DMS 273 (cell line): ENCODE results near the gene ENOX1.

ENCODE experiments used
- DNase-seq: peaks from one replicate; lab custom pipeline; 2025; ENCODE audit not compliant: unreplicated experiment; lab: John Stamatoyannopoulos, UW

The ENOX1 gene

DNA sequence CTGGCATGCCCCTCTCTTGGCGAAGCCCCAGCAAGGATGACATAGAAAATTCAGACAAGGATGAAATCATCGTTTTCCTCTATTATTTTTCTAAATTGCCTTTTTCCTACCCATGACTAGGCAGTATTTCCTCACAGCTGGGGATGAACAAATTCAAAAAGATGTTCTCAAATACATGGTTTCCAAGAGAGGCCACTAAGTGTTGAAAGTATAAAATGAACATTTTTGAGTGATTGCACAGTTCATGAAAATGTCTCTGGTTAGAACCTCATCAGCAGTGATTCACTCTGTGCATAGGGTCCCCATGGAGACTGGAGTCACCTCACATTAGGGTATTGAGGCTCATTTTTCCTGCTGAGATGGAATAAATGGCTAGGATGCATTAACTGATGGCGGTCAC lies 389.7 kb downstream of the ENOX1 start:
- DNase-seq = no peak

DNA sequence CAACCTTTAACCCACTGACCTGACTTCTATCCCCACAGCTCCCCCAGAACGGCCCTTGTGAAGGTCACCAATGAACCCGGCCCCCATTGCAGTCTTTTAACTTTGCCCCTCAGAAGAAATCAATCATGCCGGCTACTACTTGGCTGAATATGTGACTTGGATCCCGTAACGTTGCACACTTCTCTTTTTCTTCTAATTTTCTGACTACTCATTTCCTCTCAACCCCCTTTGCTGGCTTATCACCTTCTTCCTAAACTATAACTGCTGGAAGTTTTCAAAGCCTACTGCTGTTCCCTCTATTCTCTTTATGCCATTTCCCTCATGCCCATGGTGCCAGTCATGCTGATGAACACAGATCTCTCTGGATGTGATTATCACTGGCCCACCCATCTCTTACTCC lies 395.7 kb downstream of the ENOX1 start:
- DNase-seq = no peak

DNA sequence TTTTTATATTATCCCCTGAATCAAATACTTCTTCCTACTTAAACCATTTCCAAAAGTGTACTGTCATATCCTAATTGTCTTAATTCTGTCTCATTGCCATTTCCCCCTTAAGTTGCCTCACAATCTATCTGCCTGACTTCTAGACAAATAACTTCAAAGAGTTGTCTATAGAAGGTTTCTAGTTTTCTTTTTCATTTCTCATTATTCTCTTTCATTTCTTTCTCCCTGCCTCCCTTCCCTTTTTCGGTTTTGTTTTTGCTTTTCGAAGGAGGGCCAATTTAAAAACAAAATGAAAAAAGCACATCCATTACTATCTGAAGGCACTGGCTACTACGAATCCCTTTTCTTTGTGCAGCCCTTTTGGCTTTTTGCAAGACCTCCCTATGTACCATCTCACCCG lies 396.2 kb downstream of the ENOX1 start:
- no peak for DNase-seq

DNA sequence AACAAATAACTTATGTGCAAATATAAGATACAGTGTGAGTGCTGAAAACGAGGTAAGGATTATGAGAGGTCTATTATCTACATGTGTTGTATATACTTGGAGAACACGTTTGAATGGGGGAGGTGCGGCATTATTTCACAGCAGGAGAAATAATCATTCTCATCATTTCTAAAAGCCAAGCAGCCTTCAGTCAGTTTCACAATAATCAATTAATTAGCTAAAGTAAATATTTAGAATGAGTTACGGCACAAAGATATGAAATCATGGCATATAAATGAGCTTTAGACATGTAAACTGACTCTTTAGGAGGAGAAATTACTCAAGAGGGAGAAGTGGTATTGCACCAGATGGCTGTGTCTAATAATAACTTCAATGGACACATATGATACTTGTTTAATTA lies 396.8 kb downstream of the ENOX1 start:
- peak; percentile 55 for DNase-seq

DNA sequence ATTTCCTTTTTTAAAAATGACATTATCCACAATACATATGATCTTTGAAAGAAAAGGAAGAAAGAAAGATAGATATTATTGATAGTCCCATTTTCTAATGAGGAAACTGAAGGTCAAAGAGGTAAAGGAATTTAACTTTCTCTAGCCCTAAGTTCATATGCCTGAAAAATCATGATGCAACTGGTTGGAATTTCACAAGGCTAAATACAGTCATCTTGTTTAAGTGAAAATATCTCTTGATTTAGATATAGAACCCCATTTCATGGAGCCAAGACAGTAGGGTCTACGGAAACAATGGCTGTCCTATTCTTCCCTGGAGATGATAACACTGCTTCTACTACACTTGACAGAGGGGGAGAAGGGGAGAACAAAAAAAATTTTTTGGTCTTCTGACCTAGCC lies 397.2 kb downstream of the ENOX1 start:
- no peak for DNase-seq

DNA sequence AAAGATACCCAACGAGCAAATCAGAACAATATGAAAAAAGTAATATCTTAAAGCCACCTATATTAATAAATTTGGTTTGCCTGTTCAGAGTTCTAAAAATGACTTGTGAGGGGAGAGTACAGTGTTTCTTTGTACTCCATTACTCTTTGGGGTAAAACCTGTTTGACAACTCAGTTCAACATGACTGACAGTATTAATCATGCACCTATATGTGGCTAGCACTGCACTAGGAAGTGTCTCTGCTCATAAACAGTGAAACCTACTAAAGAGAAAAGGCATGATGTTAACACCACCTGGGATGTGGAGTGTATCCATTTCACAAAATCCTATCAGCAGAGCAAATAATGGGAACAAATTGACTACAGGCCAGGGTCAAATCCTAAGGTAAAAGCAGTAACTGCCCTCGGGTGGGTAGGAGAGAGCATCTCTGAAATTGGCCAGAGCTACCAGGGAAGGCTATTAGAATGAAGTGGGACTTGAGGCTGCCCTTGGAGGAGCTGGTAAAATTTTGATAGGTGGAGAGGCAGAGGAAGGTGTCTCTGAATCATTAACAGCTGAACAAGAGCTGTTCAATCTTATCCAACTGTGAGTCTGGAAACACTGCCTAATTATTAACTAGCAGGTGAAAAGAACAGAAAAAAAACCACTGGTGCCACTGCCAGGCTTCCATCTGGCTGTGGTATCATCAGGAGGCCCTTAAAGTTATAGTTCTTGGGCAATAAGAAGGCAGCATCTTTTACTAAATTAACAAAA lies 398.3 kb downstream of the ENOX1 start:
- DNase-seq = peak; percentile 46

DNA sequence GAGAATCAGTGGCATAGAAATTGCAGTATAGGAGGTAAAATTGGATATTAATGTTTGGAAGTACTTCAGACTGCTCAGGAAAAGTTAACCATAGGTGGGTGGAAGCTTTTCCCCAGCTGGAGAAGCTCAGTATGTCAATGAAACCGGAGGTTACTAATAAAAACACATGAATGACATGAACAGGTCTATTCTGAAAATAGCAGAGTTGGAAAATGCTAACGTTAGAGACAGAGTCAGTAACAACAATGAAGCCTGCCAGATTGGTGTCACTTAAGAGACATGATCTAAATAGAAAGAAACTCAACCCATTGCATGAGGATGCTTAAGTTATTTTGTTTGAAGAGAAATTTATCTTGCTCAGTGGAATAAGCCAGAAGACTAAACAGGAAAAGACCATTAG lies 398.9 kb downstream of the ENOX1 start:
- DNase-seq = no peak

DNA sequence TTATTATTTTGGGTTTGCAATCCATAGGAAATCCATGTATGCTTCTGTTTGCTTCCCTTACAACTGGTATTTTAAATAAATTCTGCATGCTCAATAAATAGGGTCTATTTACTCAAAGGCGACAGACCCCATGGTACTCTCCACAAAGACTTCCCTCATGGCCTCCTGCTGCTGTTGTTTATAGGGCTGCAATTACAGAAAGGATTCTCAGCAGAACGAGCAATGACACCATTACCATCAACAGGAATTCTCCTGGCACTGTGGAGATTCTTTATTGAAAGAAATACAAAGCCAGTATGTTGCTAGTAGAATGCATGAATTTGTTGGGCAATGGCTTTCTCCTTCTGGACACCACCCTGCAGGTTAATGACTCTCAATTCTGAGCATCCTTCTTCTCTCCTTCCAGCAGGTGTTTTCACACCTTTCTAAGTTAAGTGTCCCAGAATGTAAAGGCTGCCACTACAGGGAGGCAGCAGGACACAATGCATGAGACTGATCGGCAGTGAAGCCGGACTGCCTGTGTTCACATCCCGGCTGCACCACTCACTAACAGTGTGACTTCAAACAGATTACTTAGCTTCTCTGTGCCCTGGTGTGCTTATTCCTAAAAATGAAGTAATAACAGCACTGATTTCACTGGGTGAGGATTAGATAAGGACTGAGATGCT lies 403.1 kb downstream of the ENOX1 start:
- no peak for DNase-seq

DNA sequence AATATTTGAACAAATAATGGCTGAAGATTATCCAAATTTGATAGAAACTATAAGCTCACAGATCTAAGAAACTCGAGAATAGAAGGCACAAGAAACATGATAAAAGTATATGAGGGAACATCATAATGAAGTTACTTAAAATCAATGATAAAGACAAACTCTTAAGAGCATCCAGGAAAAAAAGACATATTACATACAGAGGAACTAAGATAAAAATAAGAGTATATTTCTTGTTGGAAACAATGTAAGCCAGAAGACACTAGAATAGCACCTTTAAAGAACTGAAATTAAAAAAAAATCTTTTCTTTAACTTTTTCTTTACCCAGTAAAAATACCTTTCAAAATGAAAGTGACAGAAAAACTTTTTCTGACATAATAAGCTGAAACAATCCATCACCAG lies 407.0 kb downstream of the ENOX1 start:
- DNase-seq = no peak

DNA sequence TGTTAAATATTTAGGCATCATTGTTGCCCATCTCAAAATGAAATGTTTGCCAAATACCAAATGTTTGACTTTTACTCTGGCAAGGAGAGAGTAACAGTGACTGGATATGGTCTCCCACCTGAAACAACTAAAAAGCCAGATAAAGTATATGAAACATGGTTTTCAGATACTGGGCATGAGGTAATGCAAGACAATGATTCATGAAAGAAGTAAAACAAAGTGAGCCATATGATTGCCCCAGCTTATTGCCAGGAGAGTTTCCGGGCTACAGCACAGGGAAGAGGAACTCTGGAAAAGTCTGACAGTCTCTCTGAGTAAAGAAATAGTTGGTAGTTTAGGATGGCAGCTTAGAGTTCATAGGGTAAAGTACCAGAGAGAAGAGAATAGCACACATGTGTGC lies 408.8 kb downstream of the ENOX1 start:
- DNase-seq = peak; percentile 62

DNA sequence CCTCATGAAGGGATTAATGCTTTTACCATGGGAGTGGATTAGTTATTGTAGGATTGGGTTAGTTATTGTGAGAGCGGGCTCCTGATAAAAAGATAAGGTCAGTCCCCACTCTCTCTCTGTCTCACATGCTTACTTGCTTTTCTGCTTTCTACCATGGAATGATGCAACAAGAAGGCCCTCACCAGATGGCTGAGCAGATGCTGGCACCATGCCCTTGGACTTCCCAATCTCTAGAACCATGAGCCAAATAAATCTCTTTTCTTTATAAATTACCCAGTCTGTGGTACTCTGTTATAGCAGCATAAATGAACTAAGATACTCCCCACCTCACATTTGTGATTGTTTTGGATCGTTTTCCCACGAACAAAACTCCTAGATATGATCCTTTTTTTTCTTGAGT lies 409.6 kb downstream of the ENOX1 start:
- DNase-seq = peak; percentile 90

DNA sequence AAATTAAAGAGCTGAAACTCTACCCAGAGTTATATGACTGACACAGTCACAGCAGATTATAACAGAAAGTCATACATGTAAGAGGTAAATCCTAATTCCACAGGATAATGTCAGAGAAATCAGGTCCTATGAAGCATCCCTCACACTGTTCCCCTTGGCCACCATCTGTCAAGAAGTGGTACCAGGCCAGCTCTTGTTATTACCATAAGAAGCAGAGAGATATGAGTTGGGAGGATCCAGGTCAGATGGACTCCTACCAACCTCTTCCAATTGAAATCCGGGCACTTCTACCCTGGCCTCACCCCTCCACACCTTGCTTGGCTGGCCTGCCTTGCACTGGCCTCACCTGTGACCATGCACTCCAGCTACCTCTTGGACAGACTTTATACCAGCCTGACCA lies 410.2 kb downstream of the ENOX1 start:
- peak; percentile 74 for DNase-seq

DNA sequence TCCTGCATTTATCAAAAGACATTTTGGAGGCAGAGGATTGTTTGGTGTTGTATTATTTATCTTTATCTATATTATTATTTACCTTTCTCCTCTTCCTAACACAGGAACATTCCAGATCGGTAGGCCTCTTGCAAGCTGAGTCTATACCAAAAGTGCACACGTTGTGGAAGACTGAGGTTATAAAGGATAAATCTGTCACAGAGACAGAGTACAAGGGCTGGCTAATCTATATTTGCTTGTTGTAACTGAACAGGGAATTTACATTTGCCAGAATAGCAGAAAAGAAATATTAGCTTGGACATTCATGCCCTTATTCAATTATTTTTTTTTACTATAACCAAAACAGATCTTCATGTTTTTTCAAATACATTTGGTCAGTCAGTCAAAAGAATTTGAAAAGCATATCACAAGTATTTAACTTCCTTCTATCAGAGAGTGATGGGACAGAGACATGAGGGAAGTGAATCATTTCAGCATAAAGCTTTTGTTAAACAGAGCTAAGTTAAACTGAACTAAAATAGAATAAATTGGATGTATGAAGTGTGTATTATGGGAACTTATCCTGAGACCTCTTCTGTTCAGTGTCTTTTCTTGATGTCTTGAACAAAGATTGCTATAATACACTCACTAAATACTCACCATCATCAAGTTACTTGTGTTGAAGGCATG lies 410.8 kb downstream of the ENOX1 start:
- DNase-seq = no peak

DNA sequence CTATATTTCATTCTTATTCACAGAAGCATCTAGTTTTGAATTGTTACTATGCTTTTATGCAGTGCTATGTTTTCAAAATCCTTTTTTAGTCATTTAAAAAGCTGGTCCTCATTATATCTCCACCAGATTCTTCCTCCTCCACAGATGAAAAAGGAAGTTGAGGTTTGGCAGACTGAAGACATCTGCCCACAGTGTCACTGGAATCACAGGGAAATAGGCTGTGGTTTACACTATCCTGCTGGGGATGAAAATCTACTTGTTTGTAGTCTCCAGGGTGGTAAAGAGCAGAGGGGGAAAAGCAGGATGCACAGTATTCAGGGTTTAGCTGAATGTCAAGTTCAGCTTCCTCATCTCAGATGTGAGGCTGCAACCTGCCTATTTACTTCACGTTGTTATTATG lies 412.2 kb downstream of the ENOX1 start:
- no peak for DNase-seq

DNA sequence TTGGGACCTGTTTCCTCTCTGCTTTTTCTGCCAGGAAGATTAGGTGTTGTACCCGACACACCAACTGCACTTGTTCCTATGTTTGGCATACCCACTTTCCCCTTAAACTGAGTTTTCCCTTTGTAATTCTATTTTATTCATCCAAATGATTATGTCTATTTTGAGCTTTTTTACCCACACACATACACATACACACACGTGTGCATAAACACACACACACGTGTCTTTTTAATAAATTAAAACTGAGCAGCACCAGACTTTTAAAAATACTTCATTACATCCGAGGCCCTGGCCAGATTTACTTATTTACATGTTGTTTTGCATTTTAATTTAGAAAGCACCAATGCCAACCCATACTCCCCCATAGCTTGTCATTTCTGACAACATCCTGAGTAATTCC lies 413.4 kb downstream of the ENOX1 start:
- DNase-seq = no peak

DNA sequence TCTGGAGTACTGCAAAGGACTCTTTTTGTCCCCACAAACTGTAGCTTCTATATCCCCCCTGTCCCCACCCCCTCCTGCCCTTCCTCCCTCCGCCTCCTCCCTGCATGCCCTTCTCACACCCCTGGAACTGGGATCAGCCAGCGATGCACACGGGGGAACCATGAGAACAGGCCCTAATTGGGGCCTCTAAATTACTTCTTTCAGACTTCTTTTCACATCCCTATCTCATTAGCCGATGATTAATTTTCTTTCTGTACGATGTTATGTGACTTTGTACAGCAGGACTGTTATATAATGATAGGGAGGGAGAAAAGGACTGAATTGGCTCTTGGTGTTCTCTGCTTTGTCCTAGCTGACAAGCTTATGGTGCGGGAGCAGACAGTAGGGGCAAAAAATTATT lies 415.9 kb downstream of the ENOX1 start:
- no peak for DNase-seq

DNA sequence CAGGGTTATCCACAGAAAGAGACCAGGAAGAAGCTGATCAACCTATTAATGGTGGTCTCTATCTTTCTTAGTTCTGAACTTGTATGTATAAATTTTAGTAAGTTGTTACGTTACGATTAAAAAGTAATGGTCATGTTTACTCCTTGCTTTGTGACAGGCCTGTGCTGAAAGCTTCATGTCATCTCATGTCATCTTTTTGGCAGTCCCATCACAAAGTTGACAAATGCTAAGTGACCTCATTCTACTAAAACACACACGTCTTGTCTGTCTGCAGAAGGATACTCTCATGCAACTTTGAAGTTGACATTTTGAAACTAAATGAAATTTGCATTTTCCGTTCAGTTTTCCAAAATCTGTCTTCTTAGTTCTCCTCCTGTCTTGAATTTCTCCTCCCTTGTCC lies 417.5 kb downstream of the ENOX1 start:
- no peak for DNase-seq

DNA sequence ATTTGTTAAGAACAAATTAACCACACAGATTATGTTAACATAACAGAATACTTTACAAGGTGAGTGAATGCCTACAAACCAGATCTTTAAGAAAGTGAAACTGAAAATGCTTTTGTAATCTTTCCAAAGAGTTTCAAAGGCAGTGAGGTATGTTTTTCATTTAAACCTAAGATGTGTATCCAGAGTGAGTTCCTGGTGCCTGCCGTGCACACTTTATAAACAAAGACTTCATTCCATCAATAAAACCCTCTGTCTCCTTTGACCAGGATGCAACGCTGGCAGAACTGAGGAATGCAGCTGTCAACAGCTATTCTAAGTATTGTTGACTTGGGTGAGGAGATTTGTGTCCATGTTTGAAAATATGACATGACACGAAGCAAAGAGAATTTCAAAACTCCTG lies 418.8 kb downstream of the ENOX1 start:
- DNase-seq = no peak

DNA sequence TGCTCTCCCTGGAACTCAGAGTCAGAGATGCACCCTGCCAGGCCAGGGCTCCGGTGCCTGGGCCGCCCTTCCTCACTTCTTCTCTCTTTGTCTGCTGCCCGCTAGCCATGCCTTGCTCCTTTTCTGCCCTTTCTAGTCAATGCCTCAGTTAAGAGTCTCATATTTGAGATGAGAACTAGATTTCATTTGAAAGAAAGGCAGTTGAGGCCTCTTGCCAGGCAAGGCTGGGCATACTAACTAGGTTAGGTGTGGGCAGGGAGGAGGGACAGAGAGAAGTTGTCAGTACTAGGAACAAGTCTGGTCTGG lies 421.8 kb downstream of the ENOX1 start:
- no peak for DNase-seq

DNA sequence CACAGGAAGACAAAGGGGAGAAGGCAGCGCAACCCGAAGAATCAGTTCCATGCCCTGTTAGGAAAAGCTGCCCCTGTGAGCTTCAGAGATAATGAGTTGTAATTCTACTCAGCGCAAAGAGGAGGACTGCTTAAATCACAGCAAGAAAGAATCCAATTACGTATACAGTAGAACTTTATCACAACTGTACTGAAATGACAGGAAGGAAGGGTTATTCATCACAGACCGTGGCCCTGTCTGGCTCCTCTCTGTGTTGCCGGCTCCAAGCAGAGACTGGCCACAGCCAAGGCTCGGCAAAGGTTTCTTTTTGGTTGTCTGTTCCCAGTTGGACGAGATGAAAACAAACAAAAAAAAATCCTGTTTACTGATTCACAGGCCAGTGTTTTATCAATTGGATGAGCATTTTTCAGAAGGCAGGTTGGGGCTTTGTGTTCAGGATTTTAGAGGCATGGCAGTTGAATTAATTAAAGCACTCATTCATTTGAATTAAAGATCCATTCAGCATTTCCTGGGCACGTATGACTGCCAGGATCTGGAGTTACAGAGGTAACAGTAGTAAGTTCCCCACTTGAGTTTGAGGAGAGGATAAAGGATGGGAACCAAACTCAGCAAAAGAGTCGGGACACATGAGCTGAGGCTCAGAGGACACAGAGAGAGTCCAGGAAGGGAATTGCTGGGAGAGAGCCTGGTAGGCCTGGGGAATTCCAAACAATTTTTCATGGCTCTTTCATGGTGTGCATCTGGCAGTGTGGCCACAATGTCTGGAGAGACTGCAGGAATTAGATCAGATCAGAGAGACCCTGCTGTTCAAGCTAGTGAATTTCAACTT lies 422.3 kb downstream of the ENOX1 start:
- DNase-seq = peak; percentile 55

DNA sequence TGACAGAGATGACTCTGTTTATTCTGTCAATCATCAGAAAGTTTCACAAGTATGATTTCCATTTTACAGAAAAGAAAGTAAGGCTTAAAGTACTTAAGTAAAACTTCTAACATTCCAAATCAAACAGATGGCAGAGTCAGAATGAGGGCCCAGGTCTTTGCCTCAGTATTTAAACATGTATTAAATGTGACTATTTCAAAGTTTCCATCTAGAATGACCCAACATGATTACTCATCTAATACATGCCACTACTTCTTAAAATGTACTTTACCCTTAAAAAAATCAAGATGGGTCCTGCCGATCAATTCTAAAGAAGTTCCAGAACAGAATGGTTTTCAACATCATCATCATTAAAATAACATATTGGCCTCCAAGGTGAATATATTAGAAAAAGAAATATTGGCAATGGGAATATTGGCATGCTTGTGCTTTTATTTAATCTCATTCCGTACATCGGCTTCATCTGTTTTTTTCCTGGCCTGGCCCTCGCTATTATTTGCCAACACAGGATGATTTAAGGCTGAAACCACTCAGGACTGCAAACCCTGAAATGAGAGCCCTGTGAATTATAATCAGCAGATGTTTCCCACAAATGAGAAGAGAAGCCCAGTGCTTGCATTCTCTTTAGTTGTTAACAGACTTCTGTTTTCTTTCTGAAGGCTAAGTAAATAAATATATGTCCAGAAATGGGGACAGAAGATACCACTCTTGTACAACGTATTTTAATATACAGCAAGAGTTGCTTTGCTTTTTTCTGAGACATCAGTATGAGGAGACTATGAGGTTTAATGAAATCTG lies 423.4 kb downstream of the ENOX1 start:
- DNase-seq = peak; percentile 73
